ENCODE measurements around the gene OR6Y1. TPM values are rescaled to one million over a fixed set of nuclear protein-coding genes. Genes with fewer than 3 reads are reported as not detected.

OR6Y1 gene
- total RNA-seq, 1 experiment from 2014 or later: not detected

DNA sequence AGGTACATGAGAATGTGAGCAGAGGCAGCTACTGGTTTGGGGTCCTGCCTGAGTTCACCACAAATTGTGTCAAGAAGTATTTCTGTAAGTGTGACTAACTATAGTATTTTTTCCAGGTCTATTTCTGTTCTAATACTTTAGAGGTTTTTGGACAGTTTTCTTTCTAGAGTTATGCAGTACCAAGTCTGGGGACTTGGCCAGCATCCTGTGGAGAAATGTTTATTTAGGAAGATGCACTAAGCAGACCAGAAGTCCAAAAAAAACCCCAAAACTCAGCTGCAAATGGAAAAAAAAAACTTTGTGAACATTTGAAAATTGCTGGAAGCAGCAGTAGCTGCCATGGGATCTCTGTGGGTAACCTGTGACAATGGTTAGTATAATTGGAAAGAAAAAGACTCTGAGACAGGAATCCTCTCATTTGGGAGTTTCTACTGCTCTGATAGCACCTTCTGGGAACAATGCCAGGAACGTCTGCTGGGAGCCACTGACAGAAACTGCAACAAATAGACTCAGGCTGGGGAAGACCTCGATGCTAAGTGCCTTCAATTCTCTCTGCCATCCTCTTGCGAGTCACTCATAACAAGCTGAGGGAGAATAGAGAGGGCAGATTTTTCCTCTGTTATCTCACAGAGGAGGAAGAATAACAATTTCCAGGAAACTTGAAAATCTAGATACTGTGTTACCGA lies 44.6 kb downstream of the OR6Y1 start:
- intact Hi-C loops (cut with micrococcal nuclease): no loop called here
- no peaks in the 10 kb centered on the region for H3K4me1 Mint-ChIP-seq (ENCODE audit: insufficient read depth, unreplicated experiment)
- no TSS peak for BruUV-seq (replicated peaks)
- ChIA-PET POLR2A (interaction anchor here (0.6 kb wide), 1 partner anchor 17 kb away, joined by 3 read pairs; no protein-coding TSS in a partner anchor), CTCF (interaction anchor here (1.2 to 3.2 kb wide), 3 partner anchors 18 to 305 kb away, joined by 3 to 25 read pairs (median 8); no protein-coding TSS in a partner anchor)
- peak; percentile 30 for DNase-seq (ENCODE audit: unreplicated experiment)
- peaks cover 77% of the 10 kb centered on the region for H3K27me3 Mint-ChIP-seq (ENCODE audit: insufficient read depth, unreplicated experiment)
- H3K36me3 Mint-ChIP-seq (ENCODE audit: insufficient read depth, unreplicated experiment): no peaks in the 10 kb centered on the region
- no peaks in the 10 kb centered on the region for H3K9me3 Mint-ChIP-seq (ENCODE audit: unreplicated experiment)
- no peak overlapping the region for H3K27ac Mint-ChIP-seq (ENCODE audit: low read depth, unreplicated experiment)
- H3K4me3 Mint-ChIP-seq (ENCODE audit: unreplicated experiment): no peak overlapping the region
- TF ChIP-seq, protein P1, sequence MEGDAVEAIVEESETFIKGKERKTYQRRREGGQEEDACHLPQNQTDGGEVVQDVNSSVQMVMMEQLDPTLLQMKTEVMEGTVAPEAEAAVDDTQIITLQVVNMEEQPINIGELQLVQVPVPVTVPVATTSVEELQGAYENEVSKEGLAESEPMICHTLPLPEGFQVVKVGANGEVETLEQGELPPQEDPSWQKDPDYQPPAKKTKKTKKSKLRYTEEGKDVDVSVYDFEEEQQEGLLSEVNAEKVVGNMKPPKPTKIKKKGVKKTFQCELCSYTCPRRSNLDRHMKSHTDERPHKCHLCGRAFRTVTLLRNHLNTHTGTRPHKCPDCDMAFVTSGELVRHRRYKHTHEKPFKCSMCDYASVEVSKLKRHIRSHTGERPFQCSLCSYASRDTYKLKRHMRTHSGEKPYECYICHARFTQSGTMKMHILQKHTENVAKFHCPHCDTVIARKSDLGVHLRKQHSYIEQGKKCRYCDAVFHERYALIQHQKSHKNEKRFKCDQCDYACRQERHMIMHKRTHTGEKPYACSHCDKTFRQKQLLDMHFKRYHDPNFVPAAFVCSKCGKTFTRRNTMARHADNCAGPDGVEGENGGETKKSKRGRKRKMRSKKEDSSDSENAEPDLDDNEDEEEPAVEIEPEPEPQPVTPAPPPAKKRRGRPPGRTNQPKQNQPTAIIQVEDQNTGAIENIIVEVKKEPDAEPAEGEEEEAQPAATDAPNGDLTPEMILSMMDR (IDR thresholded peaks at IDR 0.05; ENCODE audit: unreplicated experiment): no peak

DNA sequence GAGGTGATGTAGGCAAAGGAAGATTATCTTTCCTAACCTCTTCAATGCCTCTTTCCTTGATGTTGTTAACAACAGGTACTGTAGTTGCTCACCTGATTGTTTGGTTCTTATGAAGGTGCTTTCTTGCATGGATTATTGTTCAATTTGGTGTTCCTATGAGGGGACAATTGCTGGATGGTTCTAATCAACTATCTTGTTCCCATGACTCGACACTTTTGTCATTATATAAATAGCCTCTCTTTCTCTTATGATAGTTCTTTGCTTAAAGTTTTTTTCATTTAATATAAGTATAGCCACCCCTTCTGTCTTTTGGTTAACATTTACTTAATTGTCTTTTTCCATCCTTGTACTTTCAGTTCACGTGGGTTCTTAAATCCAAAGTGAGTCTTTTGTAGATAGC lies 46.7 kb downstream of the OR6Y1 start:
- POLR2A ChIA-PET: no interaction called here
- BruUV-seq (replicated peaks): no TSS peak
- H3K27me3 Mint-ChIP-seq (ENCODE audit: insufficient read depth, unreplicated experiment): peaks cover 81% of the 10 kb centered on the region
- H3K4me1 Mint-ChIP-seq (ENCODE audit: insufficient read depth, unreplicated experiment): no peaks in the 10 kb centered on the region
- TF ChIP-seq, protein P1 (IDR thresholded peaks at IDR 0.05; ENCODE audit: unreplicated experiment): no peak
- H3K4me3 Mint-ChIP-seq (ENCODE audit: unreplicated experiment): no peak overlapping the region
- CTCF ChIA-PET: interaction anchor here (1.1 to 1.3 kb wide), 2 partner anchors 18 to 389 kb away, joined by 3 to 5 read pairs; no protein-coding TSS in a partner anchor
- no peak for DNase-seq (ENCODE audit: unreplicated experiment)
- no peaks in the 10 kb centered on the region for H3K36me3 Mint-ChIP-seq (ENCODE audit: insufficient read depth, unreplicated experiment)
- no peak overlapping the region for H3K27ac Mint-ChIP-seq (ENCODE audit: low read depth, unreplicated experiment)
- intact Hi-C loops (cut with micrococcal nuclease): no loop called here
- H3K9me3 Mint-ChIP-seq (ENCODE audit: unreplicated experiment): no peaks in the 10 kb centered on the region

DNA sequence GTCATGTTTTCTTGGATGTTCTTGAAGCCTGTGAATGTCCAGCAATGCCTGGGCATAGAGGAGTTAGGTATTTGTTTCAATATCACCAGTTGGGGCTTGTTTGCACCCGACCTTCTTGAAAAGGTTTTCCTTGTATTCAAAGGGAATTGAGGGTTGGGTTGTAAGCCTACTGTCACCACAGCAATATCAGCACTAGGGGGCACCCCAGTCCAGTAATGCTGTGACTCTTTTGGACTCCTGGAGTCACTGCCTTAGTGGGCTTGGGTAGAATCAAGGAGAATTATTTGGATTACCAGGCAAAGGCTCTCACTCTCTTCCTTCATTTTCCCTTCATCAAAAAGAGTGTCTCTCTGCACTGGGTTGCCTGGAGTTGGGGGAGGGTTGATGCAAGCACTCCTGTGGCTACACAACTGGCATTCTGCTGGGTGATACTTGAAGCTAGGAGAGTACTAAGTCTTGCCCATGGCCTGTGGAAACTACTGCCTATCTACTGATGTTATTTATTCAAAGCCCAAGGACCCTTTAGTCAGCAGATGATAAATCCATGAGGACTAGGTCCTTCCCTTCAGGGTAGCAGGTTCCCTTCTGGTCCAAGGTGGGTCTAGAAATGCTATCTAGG lies 47.7 kb downstream of the OR6Y1 start:
- Mint-ChIP-seq H3K4me1 (ENCODE audit: insufficient read depth, unreplicated experiment) (no peaks in the 10 kb centered on the region), H3K27ac (ENCODE audit: low read depth, unreplicated experiment) (no peak overlapping the region), H3K27me3 (ENCODE audit: insufficient read depth, unreplicated experiment) (peaks cover 83% of the 10 kb centered on the region), H3K36me3 (ENCODE audit: insufficient read depth, unreplicated experiment) (no peaks in the 10 kb centered on the region), H3K9me3 (ENCODE audit: unreplicated experiment) (no peaks in the 10 kb centered on the region), H3K4me3 (ENCODE audit: unreplicated experiment) (no peak overlapping the region)
- ChIA-PET CTCF (interaction anchor here (0.6 to 1.3 kb wide), 11 partner anchors 13 to 1373 kb away, joined by 3 to 5 read pairs (median 3); no protein-coding TSS in a partner anchor), POLR2A (no interaction called here)
- TF ChIP-seq, protein P1 (IDR thresholded peaks at IDR 0.05; ENCODE audit: unreplicated experiment): peak; percentile 63
- BruUV-seq (replicated peaks): no TSS peak
- intact Hi-C loops (cut with micrococcal nuclease): loop anchor here (1.0 kb wide), 2 partner anchors 492 to 566 kb away; no protein-coding TSS in a partner anchor
- peak; percentile 61 for DNase-seq (ENCODE audit: unreplicated experiment)

DNA sequence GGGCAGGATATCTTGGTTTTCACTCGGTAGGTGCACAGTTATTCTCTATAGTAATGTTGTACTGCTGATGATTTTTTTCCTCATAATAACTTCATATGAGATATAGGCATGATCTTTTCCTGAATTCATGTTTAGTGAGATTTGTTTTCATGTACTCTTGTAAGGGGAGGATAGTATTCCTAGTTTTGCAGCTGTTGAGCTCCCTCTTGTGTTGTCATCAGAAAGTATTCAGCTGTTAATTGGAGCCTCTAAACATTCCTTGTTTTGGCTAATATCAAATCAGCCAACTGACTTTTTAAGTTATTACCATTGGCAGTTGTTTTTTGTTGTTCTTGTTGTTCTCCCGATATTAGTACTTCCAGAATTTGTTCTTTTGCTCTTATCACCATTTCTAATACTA lies 57.8 kb downstream of the OR6Y1 start:
- Mint-ChIP-seq H3K4me1 (ENCODE audit: insufficient read depth, unreplicated experiment) (no peaks in the 10 kb centered on the region), H3K27me3 (ENCODE audit: insufficient read depth, unreplicated experiment) (peaks cover 74% of the 10 kb centered on the region), H3K36me3 (ENCODE audit: insufficient read depth, unreplicated experiment) (no peaks in the 10 kb centered on the region), H3K27ac (ENCODE audit: low read depth, unreplicated experiment) (no peak overlapping the region), H3K9me3 (ENCODE audit: unreplicated experiment) (no peaks in the 10 kb centered on the region), H3K4me3 (ENCODE audit: unreplicated experiment) (no peak overlapping the region)
- TF ChIP-seq, protein P1 (IDR thresholded peaks at IDR 0.05; ENCODE audit: unreplicated experiment): peak; percentile 25
- no TSS peak for BruUV-seq (replicated peaks)
- peak; percentile 47 for DNase-seq (ENCODE audit: unreplicated experiment)
- intact Hi-C loops (cut with micrococcal nuclease): loop anchor here (5.0 kb wide), 1 partner anchor 294 kb away; no protein-coding TSS in a partner anchor
- ChIA-PET POLR2A (no interaction called here), CTCF (interaction anchor here (0.6 to 0.9 kb wide), 5 partner anchors 41 to 462 kb away, joined by 3 read pairs; no protein-coding TSS in a partner anchor)
